Subcutaneous adipose tissue (tissue), 4 donors: ENCODE data around the gene CFAP69. TPM values are rescaled to one million over a fixed set of nuclear protein-coding genes. Genes with fewer than 3 reads are reported as not detected.

Source experiments
- CTCF ChIP-seq: fragments of 450-650 bp; IDR thresholded peaks from one replicate; pipeline ENCODE4 v1.5.1; 2016; ENCODE audit warnings: low read depth, mild to moderate bottlenecking, control low read depth, antibody characterized with exemption, moderate library complexity
- total RNA-seq, 4 donors: library from RNA; depleted of rRNA; stranded (reverse); fragments of >200 nt; gene quantifications; one replicate each; pipeline ENCODE4 v1.1.0, GENCODE V29; 2016

Gene CFAP69
- total RNA-seq, 4 donors from 2014 or later: 12.6 to 30.7 (median 21.2) TPM

DNA sequence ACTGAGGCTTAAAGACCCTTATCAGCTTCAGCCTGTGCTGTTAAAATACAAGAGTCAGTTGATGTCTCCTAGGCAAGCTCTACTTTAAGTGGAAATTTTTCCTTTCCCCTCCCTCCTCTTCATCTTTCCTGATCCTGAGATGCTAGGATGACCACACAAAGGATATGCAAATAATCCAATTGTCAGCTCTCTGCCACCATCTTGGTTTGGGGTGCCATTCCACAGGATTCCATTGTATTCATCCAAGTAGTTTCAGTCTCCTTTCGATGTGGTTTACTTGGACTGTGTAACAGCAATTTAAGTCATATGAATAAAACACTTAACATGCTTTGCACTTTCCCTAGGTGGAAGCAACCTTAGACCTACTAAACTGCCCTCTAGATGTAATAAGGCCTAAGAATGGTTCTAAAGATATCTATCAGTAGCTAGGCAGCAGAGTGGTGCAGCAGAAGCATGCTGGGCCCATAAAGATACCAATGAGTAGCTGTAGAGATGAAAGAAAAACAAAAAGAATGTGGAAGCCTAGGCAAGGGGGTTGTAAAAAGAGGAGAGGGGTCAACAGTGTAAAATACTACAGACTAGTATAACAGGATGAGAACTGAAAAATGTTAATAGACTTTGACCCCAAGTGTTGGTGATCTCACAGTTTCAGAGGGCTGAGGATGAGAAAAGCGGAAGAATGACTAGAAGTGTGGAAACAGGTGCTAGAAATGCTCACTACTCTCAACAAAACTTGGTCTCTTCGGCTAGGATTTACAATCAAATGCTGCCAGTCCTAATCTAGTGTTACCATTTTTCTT lies 2.4 kb upstream of the CFAP69 start:
- no peak for TF ChIP-seq CTCF

DNA sequence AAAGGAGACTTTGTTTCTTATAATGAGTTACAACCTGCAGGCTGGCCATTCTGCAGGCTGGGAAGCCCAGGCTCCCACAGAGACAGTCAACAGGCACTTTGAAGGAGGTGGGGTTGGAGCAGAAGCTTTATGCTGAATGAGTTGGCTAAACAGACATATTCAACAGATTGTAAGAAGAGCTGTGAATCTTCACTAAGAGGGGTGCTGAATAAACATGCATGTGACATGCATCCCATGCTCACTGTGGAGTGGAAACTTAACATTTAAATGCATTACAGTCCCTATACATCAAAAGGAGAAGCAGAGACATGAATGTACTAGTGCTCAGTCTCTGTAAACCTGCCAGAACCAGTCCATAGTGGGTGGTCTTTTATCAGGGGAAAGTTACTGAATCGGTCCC lies 1.4 kb upstream of the CFAP69 start:
- TF ChIP-seq CTCF: no peak

DNA sequence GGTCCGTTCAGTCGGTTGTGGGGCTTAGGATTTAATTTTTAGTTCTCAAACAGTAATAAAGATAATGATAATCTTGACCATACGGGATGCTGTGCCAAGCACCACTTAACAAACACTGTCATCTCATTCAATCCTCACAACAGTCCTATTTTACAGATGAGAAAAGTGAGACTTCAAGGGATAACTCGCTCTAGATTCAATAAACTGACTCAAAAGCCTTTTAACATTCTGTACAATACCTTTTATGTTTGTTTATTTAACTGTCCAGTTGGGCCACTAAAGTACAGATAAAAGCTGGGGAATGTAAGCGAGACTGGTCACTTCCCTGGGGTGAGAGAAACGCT lies 437 bp upstream of the CFAP69 start:
- no peak for TF ChIP-seq CTCF

DNA sequence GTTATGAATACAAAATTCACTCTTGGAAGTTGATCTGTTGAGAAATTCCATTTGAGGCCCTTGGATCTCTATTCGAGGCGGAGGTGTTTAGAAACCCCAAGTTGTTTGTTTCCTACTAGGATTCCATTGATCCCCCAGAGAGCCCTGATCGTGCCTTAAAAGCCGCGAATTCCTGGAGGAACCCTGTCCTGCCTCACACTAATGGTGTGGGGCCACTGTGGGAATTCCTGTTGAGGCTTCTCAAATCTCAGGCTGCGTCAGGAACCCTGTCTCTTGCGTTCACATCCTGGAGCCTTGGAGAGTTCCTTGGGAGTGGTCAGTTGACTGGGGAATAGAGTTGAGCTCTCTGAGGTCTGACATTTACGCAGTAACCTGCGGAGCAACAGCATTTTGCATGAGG lies 1.2 kb downstream of the CFAP69 start:
- TF ChIP-seq CTCF: no peak

DNA sequence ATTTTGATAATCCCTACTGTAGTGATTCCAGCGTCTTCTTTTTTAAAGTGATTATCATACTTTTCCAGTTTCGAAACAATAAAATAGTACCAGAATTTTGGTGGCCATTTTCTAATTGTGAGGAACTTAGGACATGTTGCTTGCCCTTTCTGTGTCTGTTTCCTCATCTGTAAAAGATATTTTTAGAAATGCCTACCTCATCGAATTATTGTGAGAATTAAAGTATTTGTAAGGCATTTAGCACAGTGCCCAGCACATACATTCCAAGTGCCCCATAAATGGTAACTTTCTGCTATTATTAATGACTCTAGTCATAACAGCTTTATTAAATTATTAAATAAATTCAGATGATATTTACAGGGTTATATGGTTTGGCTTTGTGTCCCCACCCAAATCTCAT lies 3.7 kb downstream of the CFAP69 start:
- no peak for TF ChIP-seq CTCF

- no peak for TF ChIP-seq CTCF
These were observed 5.8 kb downstream of the CFAP69 start for GRCh38 chr7:90250601-90251303.

DNA sequence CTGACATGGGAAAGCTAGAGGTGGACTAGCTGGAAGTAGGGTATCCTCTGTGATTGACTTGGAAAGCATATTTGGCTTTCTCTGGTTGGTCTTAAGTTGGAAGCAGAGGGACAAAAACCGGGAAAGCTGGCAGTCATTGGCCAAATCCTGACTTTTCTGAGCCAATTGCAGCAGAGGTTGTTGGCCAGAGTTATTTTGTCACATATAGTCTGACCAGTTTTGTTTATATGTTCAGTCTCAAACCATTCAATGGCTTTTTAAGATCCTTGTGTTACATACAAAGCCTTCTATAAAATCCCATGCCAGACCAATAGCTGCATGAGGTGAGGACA lies 6.3 kb downstream of the CFAP69 start:
- no peak for TF ChIP-seq CTCF
